Liver (tissue), 9 donors: ENCODE data around the gene MYL10. TPM values are rescaled to one million over a fixed set of nuclear protein-coding genes. Genes with fewer than 3 reads are reported as not detected.

Experiments
- DNase-seq: peaks from one replicate; pipeline ENCODE4 v3.0.0-alpha.2; 2017; ENCODE audit warnings: low spot score
- H3K27ac ChIP-seq, 2 donors: one replicate each; pipeline ENCODE4 v1.7.0; 2013; ENCODE audit warnings: inconsistent platforms in 2 of 2, low read length in 2 of 2, control low read depth in 1 of 2, low read depth in 1 of 2, mild to moderate bottlenecking in 1 of 2
- H3K27me3 ChIP-seq, 4 donors: one replicate each; pipeline versions ENCODE4 v1.6.1 to v1.7.0; 2013; ENCODE audit warnings: low read length in 3 of 4, inconsistent platforms in 1 of 4, mild to moderate bottlenecking in 1 of 4, moderate library complexity in 1 of 4; ENCODE audit not compliant: control insufficient read depth in 4 of 4, insufficient read depth in 4 of 4
- H3K36me3 ChIP-seq, 4 donors: one replicate each; pipeline versions ENCODE4 v1.6.1 to v1.7.0; 2013; ENCODE audit warnings: low read length in 3 of 4, mild to moderate bottlenecking in 3 of 4, low read depth in 1 of 4, moderate library complexity in 1 of 4; ENCODE audit not compliant: control insufficient read depth in 4 of 4, insufficient read depth in 3 of 4
- H3K4me1 ChIP-seq, 4 donors: one replicate each; pipeline versions ENCODE4 v1.6.1 to v1.7.0; 2013; ENCODE audit warnings: low read length in 3 of 4, mild to moderate bottlenecking in 3 of 4, moderate library complexity in 1 of 4; ENCODE audit not compliant: control insufficient read depth in 4 of 4, insufficient read depth in 4 of 4
- H3K4me3 ChIP-seq, 3 donors: one replicate each; pipeline versions ENCODE4 v1.6.1 to v1.7.0; 2013; ENCODE audit warnings: low read length in 3 of 3, control low read depth in 1 of 3, low read depth in 1 of 3, mild to moderate bottlenecking in 1 of 3
- H3K9ac ChIP-seq, 2 donors: one replicate each; pipeline ENCODE4 v1.7.0; 2013; ENCODE audit warnings: low read length in 2 of 2, mild to moderate bottlenecking in 2 of 2, moderate library complexity in 2 of 2, control low read depth in 1 of 2, low read depth in 1 of 2
- H3K9me3 ChIP-seq, 4 donors: one replicate each; pipeline versions ENCODE4 v1.6.1 to v1.7.0; 2013; ENCODE audit warnings: low read length in 3 of 4; ENCODE audit not compliant: control insufficient read depth in 4 of 4
- EGR1 ChIP-seq, 2 donors: IDR thresholded peaks; 2 replicates each; pipeline ENCODE4 v1.6.1; 2016 to 2018; ENCODE audit warnings: antibody characterized with exemption in 2 of 2, low read depth in 2 of 2
- FOXA1 ChIP-seq: IDR thresholded peaks from 2 replicates; pipeline ENCODE4 v1.6.1; 2016; ENCODE audit warnings: antibody characterized with exemption
- FOXA2 ChIP-seq: IDR thresholded peaks from 2 replicates; pipeline ENCODE4 v1.6.1; 2016; ENCODE audit warnings: antibody characterized with exemption
- GABPA ChIP-seq, 2 donors: IDR thresholded peaks in 1 of 2; conservative IDR thresholded peaks in 1 of 2; 2 replicates each; pipeline ENCODE4 v1.6.1; 2016; ENCODE audit warnings: antibody characterized with exemption in 2 of 2, mild to moderate bottlenecking in 1 of 2, moderate library complexity in 1 of 2
- HNF4A ChIP-seq, 2 donors: conservative IDR thresholded peaks; 2 replicates each; pipeline ENCODE4 v1.6.1; 2016; ENCODE audit warnings: antibody characterized with exemption in 2 of 2, mild to moderate bottlenecking in 2 of 2
- HNF4G ChIP-seq: IDR thresholded peaks from 2 replicates; pipeline ENCODE4 v1.6.1; 2016; ENCODE audit warnings: antibody characterized with exemption
- JUND ChIP-seq, 2 donors: IDR thresholded peaks; 2 replicates each; pipeline ENCODE4 v1.6.1; 2016; ENCODE audit warnings: antibody characterized with exemption in 2 of 2
- NR2F2 ChIP-seq: IDR thresholded peaks from 2 replicates; pipeline ENCODE4 v1.6.1; 2016; ENCODE audit warnings: antibody characterized with exemption
- RAD21 ChIP-seq, 2 donors: IDR thresholded peaks; 2 replicates each; pipeline ENCODE4 v1.6.1; 2016; ENCODE audit warnings: antibody characterized with exemption in 2 of 2, mild to moderate bottlenecking in 2 of 2
- RXRA ChIP-seq, 2 donors: IDR thresholded peaks; 2 replicates each; pipeline ENCODE4 v1.6.1; 2017 to 2018; ENCODE audit warnings: antibody characterized with exemption in 2 of 2, mild to moderate bottlenecking in 1 of 2
- SP1 ChIP-seq: IDR thresholded peaks from 2 replicates; pipeline ENCODE4 v1.6.1; 2018; ENCODE audit warnings: antibody characterized with exemption, mild to moderate bottlenecking
- TAF1 ChIP-seq: conservative IDR thresholded peaks from 2 replicates; pipeline ENCODE4 v1.6.1; 2016; ENCODE audit warnings: antibody characterized with exemption, mild to moderate bottlenecking
- YY1 ChIP-seq: IDR thresholded peaks from 2 replicates; pipeline ENCODE4 v1.6.1; 2016; ENCODE audit warnings: antibody characterized with exemption, mild to moderate bottlenecking
- WGBS: extraction: QIAGEN DNeasy Blood & Tissue Kit; methylation state at CpG from one replicate; pipeline ENCODE4 v1.1.7; 2013; 5-methylcytosine and 5-hydroxymethylcytosine counted together
- polyA plus RNA-seq, 2 donors: library from polyadenylated mRNA; stranded (reverse) in 1 of 2; unstranded in 1 of 2; fragments of 200-250 nt in 1 of 2; fragments of >200 nt in 1 of 2; fragmentation: Nextera tagmentation in 1 of 2; extraction: Ambion mirVana in 1 of 2; gene quantifications; one replicate each; pipeline versions ENCODE4 v1.2.1 to v1.2.3, GENCODE V29; 2013 to 2015
- total RNA-seq, 2 donors: library from RNA; depleted of rRNA; stranded (reverse); fragments of >200 nt; gene quantifications; one replicate each; pipeline ENCODE4 v1.2.3, GENCODE V29; 2014
- TF ChIP-seq, protein P1 (sequence below): IDR thresholded peaks from 2 replicates; pipeline ENCODE4 v1.6.1; 2016; ENCODE audit warnings: antibody characterized with exemption
- TF ChIP-seq, protein P2 (sequence below): IDR thresholded peaks from 2 replicates; pipeline ENCODE4 v1.6.1; 2016; ENCODE audit warnings: antibody characterized with exemption
- TF ChIP-seq, protein P3 (sequence below): IDR thresholded peaks from 2 replicates; pipeline ENCODE4 v1.6.1; 2016; ENCODE audit warnings: antibody characterized with exemption
- TF ChIP-seq, protein P4 (sequence below): IDR thresholded peaks from 2 replicates; pipeline ENCODE4 v1.6.1; 2016; ENCODE audit warnings: antibody characterized with exemption, mild to moderate bottlenecking
- TF ChIP-seq, protein P5 (sequence below): fragments of 150-350 bp; IDR thresholded peaks from 2 replicates; pipeline ENCODE4 v1.5.1; 2017; ENCODE audit warnings: improper control_type of control experiment, low read depth, low read length; ENCODE audit not compliant: missing input control
- donor health status: healthy.
- donor health status: healthy.
- donor health status: healthy.
- donor health status: healthy.
- donor health status: healthy.

The MYL10 gene
- total and polyA plus RNA-seq, 4 donors = not detected

DNA sequence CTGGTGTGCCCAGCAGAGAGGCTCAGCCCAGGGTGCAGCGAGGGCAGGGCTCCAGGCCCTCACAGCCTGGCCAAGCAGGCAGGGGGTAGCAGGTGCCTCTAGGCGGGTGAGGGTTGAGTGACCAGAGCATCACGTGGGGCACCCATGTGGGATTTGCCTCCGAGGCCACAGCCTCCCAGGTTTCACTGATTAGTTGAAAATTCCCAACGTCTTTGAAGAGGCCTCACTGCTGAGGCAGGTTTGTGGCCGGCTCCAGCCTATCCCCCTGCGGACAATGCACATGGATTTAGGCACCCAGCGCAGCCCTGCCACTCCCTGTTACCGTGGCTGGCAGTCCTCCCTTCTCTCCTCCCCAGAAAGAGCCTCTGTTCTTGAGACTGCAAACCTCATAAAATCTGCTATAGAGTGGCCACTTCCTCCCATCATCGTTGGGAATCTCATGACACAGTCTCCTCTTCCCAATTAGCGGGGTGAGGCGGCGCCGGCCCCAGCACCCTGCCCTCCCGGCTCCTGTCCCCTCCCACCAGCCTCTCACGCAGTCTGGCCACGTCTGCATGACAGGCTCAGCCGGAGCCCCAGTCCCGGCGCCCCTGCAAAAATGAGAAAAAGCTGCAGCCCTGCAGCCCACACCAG is 10.8 kb downstream of the MYL10 start (continued):
- TF ChIP-seq FOXA1 = no peak

DNA sequence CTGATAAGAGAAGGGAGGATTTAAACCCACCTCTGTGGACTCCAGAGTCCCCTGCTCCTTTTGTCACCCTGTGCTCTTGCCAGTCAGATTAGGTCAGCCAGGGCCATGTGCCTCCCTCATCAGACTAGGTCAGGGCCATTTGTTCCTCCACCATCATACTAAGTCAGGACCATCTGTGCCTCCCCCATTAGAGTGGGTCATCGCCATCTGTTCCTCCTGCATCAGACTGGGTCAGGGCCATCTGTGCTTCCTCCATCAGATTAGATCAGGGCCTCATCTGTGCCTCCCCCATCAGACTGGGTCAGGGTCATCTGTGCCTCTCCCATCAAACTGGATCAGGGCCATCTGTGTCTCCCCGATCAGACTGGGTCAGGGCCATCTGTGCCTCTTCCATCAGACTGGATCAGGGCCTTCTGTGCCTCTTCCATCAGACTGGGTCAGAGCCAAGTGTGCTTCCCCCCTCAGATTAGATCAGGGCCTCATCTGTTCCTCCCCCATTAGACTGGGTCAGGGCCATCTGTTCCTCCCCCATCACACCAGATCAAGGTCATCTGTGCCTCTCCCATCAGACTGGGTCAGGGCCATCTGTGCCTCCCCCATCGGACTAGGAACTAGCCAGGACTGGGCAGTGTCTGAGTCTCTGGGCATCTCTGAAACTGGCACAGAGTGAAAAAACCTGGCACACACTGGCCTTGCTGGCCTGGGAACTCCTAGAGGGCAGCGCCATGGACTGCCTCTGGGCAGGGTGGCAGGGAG is 11.5 kb downstream of the MYL10 start:
- no peaks in the 10 kb centered on the region for H3K9me3 ChIP-seq
- no peak overlapping the region for H3K4me3 ChIP-seq
- 89% methylated on average over 4 of the region's 4 CpGs for WGBS
- TF ChIP-seq, protein P1, sequence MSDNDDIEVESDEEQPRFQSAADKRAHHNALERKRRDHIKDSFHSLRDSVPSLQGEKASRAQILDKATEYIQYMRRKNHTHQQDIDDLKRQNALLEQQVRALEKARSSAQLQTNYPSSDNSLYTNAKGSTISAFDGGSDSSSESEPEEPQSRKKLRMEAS = no peak
- TF ChIP-seq EGR1 (IDR thresholded peaks at IDR 0.05; ENCODE audit: low read depth in 2 of 2) (no peak), HNF4A (conservative IDR thresholded peaks at IDR 0.05) (no peak), SP1 (no peak)
- TF ChIP-seq, protein P2, sequence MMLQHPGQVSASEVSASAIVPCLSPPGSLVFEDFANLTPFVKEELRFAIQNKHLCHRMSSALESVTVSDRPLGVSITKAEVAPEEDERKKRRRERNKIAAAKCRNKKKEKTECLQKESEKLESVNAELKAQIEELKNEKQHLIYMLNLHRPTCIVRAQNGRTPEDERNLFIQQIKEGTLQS = no peak
- TF ChIP-seq, protein P3, sequence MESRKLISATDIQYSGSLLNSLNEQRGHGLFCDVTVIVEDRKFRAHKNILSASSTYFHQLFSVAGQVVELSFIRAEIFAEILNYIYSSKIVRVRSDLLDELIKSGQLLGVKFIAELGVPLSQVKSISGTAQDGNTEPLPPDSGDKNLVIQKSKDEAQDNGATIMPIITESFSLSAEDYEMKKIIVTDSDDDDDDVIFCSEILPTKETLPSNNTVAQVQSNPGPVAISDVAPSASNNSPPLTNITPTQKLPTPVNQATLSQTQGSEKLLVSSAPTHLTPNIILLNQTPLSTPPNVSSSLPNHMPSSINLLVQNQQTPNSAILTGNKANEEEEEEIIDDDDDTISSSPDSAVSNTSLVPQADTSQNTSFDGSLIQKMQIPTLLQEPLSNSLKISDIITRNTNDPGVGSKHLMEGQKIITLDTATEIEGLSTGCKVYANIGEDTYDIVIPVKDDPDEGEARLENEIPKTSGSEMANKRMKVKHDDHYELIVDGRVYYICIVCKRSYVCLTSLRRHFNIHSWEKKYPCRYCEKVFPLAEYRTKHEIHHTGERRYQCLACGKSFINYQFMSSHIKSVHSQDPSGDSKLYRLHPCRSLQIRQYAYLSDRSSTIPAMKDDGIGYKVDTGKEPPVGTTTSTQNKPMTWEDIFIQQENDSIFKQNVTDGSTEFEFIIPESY = no peak
- no peak overlapping the region for H3K27ac ChIP-seq
- DNase-seq = no peak
- H3K9ac ChIP-seq = no peak overlapping the region
- H3K4me1 ChIP-seq = no peaks in the 10 kb centered on the region
- no peaks in the 10 kb centered on the region for H3K36me3 ChIP-seq
- H3K27me3 ChIP-seq = no peaks in the 10 kb centered on the region

DNA sequence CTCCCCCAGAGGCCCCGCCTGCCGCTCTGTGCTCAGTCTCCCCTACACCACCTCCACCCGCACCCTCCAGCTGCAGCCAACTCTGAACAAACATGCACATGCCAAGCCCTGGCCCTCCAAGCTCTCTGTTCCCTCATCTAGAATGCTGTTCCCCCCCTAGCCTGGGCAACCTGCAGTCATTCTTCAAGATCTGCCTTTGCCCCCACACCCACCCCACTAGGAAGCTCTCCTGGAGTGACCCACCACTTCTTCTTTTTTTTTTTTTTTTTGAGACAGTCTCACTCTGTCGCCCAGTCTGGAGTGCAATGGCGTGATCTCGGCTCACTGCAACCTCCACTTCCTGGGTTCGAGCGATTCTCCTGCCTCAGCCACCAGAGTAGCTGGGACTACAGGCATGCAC is 13.7 kb downstream of the MYL10 start:
- no peaks in the 10 kb centered on the region for H3K36me3 ChIP-seq
- no peaks in the 10 kb centered on the region for H3K4me1 ChIP-seq
- H3K9me3 ChIP-seq = no peaks in the 10 kb centered on the region
- H3K4me3 ChIP-seq = no peak overlapping the region
- no peak for TF ChIP-seq RXRA (IDR thresholded peaks at IDR 0.05)
- TF ChIP-seq, protein P4, sequence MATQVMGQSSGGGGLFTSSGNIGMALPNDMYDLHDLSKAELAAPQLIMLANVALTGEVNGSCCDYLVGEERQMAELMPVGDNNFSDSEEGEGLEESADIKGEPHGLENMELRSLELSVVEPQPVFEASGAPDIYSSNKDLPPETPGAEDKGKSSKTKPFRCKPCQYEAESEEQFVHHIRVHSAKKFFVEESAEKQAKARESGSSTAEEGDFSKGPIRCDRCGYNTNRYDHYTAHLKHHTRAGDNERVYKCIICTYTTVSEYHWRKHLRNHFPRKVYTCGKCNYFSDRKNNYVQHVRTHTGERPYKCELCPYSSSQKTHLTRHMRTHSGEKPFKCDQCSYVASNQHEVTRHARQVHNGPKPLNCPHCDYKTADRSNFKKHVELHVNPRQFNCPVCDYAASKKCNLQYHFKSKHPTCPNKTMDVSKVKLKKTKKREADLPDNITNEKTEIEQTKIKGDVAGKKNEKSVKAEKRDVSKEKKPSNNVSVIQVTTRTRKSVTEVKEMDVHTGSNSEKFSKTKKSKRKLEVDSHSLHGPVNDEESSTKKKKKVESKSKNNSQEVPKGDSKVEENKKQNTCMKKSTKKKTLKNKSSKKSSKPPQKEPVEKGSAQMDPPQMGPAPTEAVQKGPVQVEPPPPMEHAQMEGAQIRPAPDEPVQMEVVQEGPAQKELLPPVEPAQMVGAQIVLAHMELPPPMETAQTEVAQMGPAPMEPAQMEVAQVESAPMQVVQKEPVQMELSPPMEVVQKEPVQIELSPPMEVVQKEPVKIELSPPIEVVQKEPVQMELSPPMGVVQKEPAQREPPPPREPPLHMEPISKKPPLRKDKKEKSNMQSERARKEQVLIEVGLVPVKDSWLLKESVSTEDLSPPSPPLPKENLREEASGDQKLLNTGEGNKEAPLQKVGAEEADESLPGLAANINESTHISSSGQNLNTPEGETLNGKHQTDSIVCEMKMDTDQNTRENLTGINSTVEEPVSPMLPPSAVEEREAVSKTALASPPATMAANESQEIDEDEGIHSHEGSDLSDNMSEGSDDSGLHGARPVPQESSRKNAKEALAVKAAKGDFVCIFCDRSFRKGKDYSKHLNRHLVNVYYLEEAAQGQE = no peak
- TF ChIP-seq, protein P5, sequence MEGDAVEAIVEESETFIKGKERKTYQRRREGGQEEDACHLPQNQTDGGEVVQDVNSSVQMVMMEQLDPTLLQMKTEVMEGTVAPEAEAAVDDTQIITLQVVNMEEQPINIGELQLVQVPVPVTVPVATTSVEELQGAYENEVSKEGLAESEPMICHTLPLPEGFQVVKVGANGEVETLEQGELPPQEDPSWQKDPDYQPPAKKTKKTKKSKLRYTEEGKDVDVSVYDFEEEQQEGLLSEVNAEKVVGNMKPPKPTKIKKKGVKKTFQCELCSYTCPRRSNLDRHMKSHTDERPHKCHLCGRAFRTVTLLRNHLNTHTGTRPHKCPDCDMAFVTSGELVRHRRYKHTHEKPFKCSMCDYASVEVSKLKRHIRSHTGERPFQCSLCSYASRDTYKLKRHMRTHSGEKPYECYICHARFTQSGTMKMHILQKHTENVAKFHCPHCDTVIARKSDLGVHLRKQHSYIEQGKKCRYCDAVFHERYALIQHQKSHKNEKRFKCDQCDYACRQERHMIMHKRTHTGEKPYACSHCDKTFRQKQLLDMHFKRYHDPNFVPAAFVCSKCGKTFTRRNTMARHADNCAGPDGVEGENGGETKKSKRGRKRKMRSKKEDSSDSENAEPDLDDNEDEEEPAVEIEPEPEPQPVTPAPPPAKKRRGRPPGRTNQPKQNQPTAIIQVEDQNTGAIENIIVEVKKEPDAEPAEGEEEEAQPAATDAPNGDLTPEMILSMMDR = no peak
- TF ChIP-seq FOXA2 = no peak
- TF ChIP-seq, protein P3 = no peak
- no peak for TF ChIP-seq FOXA1
- no peak for TF ChIP-seq GABPA (IDR thresholded peaks at IDR 0.05 in 1 of 2, conservative IDR thresholded peaks at IDR 0.05 in 1 of 2)
- no peak for TF ChIP-seq HNF4G
- no peak for TF ChIP-seq EGR1 (IDR thresholded peaks at IDR 0.05; ENCODE audit: low read depth in 2 of 2)
- no peak for TF ChIP-seq RAD21 (IDR thresholded peaks at IDR 0.05)
- TF ChIP-seq TAF1 = no peak
- TF ChIP-seq, protein P2 = no peak
- TF ChIP-seq NR2F2 = no peak
- no peak for TF ChIP-seq SP1
- TF ChIP-seq YY1 = no peak
- no peak for TF ChIP-seq HNF4A (conservative IDR thresholded peaks at IDR 0.05)
- no peak for TF ChIP-seq JUND (IDR thresholded peaks at IDR 0.05)
- TF ChIP-seq, protein P1 = no peak
- WGBS = 83% methylated on average over 8 of the region's 8 CpGs
- DNase-seq = no peak
- no peak overlapping the region for H3K27ac ChIP-seq
- no peaks in the 10 kb centered on the region for H3K27me3 ChIP-seq
- no peak overlapping the region for H3K9ac ChIP-seq
